Natural killer cell treated with Interleukin-12 subunit alpha and Interleukin-12 subunit beta and Interleukin-15 and Interleukin-18, amount 100 ng/mL, for 72 hours (primary cell): ENCODE data around the gene LPAR1. TPM values are rescaled to one million over a fixed set of nuclear protein-coding genes. Genes with fewer than 3 reads are reported as not detected.

Experiments used
- ATAC-seq, 2 donors: fragments of 150-1000 bp; cut with Tn5 transposase in 1 of 2; sonication (Bioruptor Pico), chemical (Tn5 transposase) in 1 of 2; 2 replicates each; pipeline ENCODE4 v1.10.0; 2021
- DNase-seq: peaks from one replicate; pipeline ENCODE4 v3.0.0; 2022; ENCODE audit warnings: low spot score
- H3K27ac Mint-ChIP-seq, 2 donors: 1 replicate in 1 of 2; 2 replicates in 1 of 2; pipeline ENCODE4 v1.8.0; 2022; ENCODE audit warnings: mixed read lengths in 2 of 2, mild to moderate bottlenecking in 1 of 2, moderate library complexity in 1 of 2
- H3K27me3 Mint-ChIP-seq, 2 donors: 1 replicate in 1 of 2; 2 replicates in 1 of 2; pipeline ENCODE4 v1.8.0; 2022; ENCODE audit warnings: mixed read lengths in 2 of 2
- H3K36me3 Mint-ChIP-seq: one replicate; pipeline ENCODE4 v1.8.0; 2022; ENCODE audit warnings: mixed read lengths
- H3K4me1 Mint-ChIP-seq, 2 donors: 1 replicate in 1 of 2; 2 replicates in 1 of 2; pipeline ENCODE4 v1.8.0; 2022; ENCODE audit warnings: low read depth in 2 of 2, mixed read lengths in 2 of 2, mild to moderate bottlenecking in 1 of 2
- H3K4me3 Mint-ChIP-seq: one replicate; pipeline ENCODE4 v1.8.0; 2022; ENCODE audit warnings: mixed read lengths
- H3K9me3 Mint-ChIP-seq: 2 replicates; pipeline ENCODE4 v1.8.0; 2022; ENCODE audit warnings: mixed read lengths
- total RNA-seq, 2 donors: library from RNA; stranded (reverse); gene quantifications; one replicate each; pipeline ENCODE4 v1.2.3, GENCODE V29; 2022

The LPAR1 gene, protein sequence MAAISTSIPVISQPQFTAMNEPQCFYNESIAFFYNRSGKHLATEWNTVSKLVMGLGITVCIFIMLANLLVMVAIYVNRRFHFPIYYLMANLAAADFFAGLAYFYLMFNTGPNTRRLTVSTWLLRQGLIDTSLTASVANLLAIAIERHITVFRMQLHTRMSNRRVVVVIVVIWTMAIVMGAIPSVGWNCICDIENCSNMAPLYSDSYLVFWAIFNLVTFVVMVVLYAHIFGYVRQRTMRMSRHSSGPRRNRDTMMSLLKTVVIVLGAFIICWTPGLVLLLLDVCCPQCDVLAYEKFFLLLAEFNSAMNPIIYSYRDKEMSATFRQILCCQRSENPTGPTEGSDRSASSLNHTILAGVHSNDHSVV
- total RNA-seq = under 1 TPM in 1 of 2 donors, not detected in 1; 0.21 TPM

DNA sequence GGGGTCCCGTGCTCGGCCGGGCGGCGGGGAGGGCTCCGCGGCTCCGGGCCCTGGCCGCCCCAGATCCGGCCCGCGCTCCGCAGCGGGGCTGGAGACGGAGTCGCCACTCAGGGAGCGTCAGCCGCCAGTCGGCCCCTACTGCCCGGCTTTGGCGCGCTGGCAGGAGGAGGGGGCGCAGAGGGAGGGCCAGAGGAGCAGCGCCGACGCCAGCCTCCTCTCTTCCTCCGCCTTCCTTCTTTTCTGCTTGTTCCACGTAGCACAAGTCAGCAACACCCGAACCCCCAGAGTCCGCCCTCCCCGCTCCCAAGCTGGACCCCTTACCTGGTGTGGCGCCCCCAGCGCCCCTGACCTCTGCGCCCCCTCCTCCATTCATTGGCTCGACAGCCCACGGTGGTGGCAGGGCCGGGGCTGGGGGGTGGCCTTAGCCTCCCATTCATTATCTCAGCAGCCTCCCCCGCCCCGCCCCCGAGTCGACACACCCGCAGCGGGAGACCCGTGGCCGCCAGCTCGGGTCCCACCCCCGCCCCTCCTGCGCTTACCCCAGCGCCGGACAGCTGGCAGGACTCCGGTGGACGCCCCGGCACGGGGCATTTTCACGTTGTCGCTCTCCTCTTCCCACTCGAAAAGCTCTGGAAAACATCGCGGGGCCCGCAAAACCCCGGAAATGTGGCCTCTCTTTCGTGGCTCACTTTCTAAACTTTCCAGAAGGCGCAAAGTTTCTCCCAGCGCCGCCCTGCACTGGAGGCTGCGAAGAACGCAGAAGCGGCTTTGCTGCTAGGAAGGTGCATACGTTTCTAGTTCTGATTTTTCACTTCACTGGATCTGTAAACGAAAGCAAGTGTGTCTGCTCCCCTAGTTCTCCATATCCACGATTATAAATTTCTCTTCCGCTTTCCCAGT lies at the start of gene LPAR1:
Gene LPAR1 (minus strand): TSS at position 140 of the 900 bp plus-strand sequence. CDS start 66,353 bp downstream, outside the sequence.
- no peaks in the 10 kb centered on the region for H3K9me3 Mint-ChIP-seq
- H3K4me3 Mint-ChIP-seq = peak within 1 kb of the TSS; percentile 58
- H3K4me1 Mint-ChIP-seq = peaks cover 0 to 12% of the 10 kb centered on the region in 2 donors
- H3K36me3 Mint-ChIP-seq = peaks cover 7% of the 10 kb centered on the region
- ATAC-seq (peak; percentile 24 to 59), DNase-seq (no peak)
- H3K27me3 Mint-ChIP-seq = peaks cover 34 to 54% of the 10 kb centered on the region in 2 donors
- H3K27ac Mint-ChIP-seq = peak within 1 kb of the TSS in 1 of 2 donors; percentile 27

- Mint-ChIP-seq H3K27me3 (no peaks in the 10 kb centered on the region), H3K27ac (no peak overlapping the region), H3K4me3 (no peak overlapping the region), H3K9me3 (peaks cover 2% of the 10 kb centered on the region), H3K4me1 (peaks cover 0 to 4% of the 10 kb centered on the region in 2 donors), H3K36me3 (no peaks in the 10 kb centered on the region)
- ATAC-seq (peak in 1 of 2 donors; percentile 75), DNase-seq (no peak)
Measured at GRCh38 chr9:111078391-111079038, 40.2 kb upstream of the LPAR1 start.

- no peak overlapping the region for H3K4me3 Mint-ChIP-seq
- DNase-seq = no peak
- no peaks in the 10 kb centered on the region for H3K36me3 Mint-ChIP-seq
Measured at GRCh38 chr9:111076519-111076918, 38.2 kb upstream of the LPAR1 start.

DNA sequence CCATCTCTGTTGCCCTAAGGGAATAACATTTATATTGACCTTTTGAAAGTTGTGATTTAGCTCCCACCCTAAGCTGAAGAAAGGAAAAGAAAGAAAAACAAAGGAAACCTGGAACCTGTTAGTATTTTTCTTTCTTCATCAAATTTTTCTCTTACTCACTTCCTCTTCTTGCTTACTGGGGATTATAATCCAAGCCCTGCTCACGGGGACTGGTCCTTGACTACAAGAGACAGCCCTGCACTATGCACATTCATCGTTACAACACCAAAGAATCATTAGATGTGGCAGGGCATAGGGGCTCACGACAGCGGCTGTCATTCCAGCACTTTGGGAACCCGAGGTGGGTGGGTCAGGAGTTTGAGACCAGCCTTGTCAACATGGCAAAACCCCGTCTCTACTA lies 37.8 kb upstream of the LPAR1 start:
- peaks cover 0 to 4% of the 10 kb centered on the region in 2 donors for H3K4me1 Mint-ChIP-seq
- no peak overlapping the region for H3K27ac Mint-ChIP-seq
- H3K36me3 Mint-ChIP-seq = no peaks in the 10 kb centered on the region
- ATAC-seq (no peak), DNase-seq (no peak)
- H3K27me3 Mint-ChIP-seq = no peaks in the 10 kb centered on the region
- no peak overlapping the region for H3K4me3 Mint-ChIP-seq
- peaks cover 2% of the 10 kb centered on the region for H3K9me3 Mint-ChIP-seq

More at GRCh38 chr9:111076519-111076918, 38.2 kb upstream of the LPAR1 start:
- no peak overlapping the region for H3K27ac Mint-ChIP-seq
- H3K4me1 Mint-ChIP-seq = peaks cover 0 to 4% of the 10 kb centered on the region in 2 donors
- ATAC-seq = no peak
- no peaks in the 10 kb centered on the region for H3K27me3 Mint-ChIP-seq
- H3K9me3 Mint-ChIP-seq = peaks cover 2% of the 10 kb centered on the region

GRCh38 chr9:111074395-111074794 lies 36.1 kb upstream of the LPAR1 start:
- ATAC-seq (peak in 1 of 2 donors; percentile 50), DNase-seq (no peak)
- H3K4me3 Mint-ChIP-seq = no peak overlapping the region
- H3K36me3 Mint-ChIP-seq = no peaks in the 10 kb centered on the region
- H3K4me1 Mint-ChIP-seq = peaks cover 0 to 4% of the 10 kb centered on the region in 2 donors
- no peaks in the 10 kb centered on the region for H3K9me3 Mint-ChIP-seq
- no peaks in the 10 kb centered on the region for H3K27me3 Mint-ChIP-seq
- no peak overlapping the region for H3K27ac Mint-ChIP-seq

DNA sequence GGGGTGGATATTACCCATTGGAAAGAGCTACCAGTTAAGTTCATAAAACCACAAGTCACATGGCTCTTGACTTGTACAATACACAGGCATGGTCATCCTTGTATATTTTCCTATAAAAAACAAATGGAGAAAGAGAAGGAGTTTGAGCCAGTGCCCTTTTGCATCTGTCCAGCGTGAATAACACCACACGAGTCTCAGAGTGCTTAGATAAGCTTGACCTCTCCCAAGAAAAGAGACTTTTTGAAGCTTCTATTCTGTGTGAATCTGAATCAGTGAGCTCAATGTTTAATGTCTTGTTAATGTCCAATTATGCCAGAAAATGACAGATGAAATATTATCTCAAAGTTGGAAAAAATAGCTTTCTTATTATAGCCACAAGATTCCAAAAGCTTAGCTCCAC lies 30.9 kb upstream of the LPAR1 start:
- H3K4me3 Mint-ChIP-seq = no peak overlapping the region
- no peaks in the 10 kb centered on the region for H3K36me3 Mint-ChIP-seq
- no peaks in the 10 kb centered on the region for H3K27me3 Mint-ChIP-seq
- DNase-seq (no peak), ATAC-seq (no peak)
- no peaks in the 10 kb centered on the region for H3K4me1 Mint-ChIP-seq
- no peaks in the 10 kb centered on the region for H3K9me3 Mint-ChIP-seq
- no peak overlapping the region for H3K27ac Mint-ChIP-seq

DNA sequence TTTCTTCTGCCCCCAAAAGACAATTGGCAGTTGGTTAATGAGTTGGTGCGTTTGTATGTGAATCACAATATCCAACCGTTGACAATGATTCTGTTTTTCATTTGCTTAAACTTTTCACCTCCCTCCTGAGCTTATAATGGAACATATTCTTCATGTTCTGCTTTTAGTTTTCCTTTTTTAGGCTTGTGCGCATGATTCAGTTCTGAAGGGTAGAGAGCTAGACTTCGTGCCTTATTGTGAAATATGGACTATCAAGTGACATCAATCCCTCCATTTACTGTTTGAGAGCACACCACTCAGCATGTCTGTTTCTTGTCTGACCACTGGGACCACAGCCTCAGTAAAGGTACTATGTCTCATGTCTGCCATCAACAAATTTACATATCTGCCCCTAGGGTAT lies 30.5 kb upstream of the LPAR1 start:
- no peak for ATAC-seq
- H3K4me1 Mint-ChIP-seq = no peaks in the 10 kb centered on the region
- no peaks in the 10 kb centered on the region for H3K36me3 Mint-ChIP-seq
- no peak overlapping the region for H3K4me3 Mint-ChIP-seq
- H3K27ac Mint-ChIP-seq = no peak overlapping the region
- no peak for DNase-seq
- no peaks in the 10 kb centered on the region for H3K27me3 Mint-ChIP-seq
- no peaks in the 10 kb centered on the region for H3K9me3 Mint-ChIP-seq

DNA sequence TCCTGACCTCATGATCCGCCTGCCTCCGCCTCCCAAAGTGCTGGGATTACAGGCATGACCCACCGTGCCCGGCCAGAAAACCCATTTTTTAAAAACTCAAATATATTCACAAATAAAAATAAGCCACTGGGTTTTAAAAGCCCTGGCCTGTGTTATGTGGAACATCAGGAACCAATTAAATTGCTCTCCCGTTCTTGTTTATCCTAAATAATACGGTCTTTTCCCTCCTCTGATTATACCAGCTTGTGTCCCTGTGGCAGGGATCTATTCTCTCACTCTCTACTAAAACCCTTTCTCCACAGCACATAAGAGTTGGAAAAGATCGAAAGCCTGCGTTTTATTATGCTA lies 30.1 kb upstream of the LPAR1 start:
- Mint-ChIP-seq H3K9me3 (no peaks in the 10 kb centered on the region), H3K27me3 (peaks cover under 1 to 3% of the 10 kb centered on the region in 2 donors), H3K4me3 (no peak overlapping the region), H3K4me1 (no peaks in the 10 kb centered on the region), H3K27ac (no peak overlapping the region), H3K36me3 (no peaks in the 10 kb centered on the region)
- no peak for ATAC-seq
- DNase-seq = no peak

GRCh38 chr9:111066468-111066867 lies 28.2 kb upstream of the LPAR1 start:
- peaks cover 4% of the 10 kb centered on the region for H3K9me3 Mint-ChIP-seq
- no peak overlapping the region for H3K4me3 Mint-ChIP-seq
- no peaks in the 10 kb centered on the region for H3K36me3 Mint-ChIP-seq
- DNase-seq (no peak), ATAC-seq (no peak)
- H3K27ac Mint-ChIP-seq = no peak overlapping the region
- no peaks in the 10 kb centered on the region for H3K4me1 Mint-ChIP-seq
- H3K27me3 Mint-ChIP-seq = peaks cover 4 to 7% of the 10 kb centered on the region in 2 donors

- no peak for DNase-seq
- Mint-ChIP-seq H3K4me3 (no peak overlapping the region), H3K4me1 (no peaks in the 10 kb centered on the region), H3K36me3 (no peaks in the 10 kb centered on the region), H3K27ac (no peak overlapping the region), H3K9me3 (peaks cover 4% of the 10 kb centered on the region), H3K27me3 (peaks cover 4 to 8% of the 10 kb centered on the region in 2 donors)
- ATAC-seq = no peak
Measured at GRCh38 chr9:111065414-111065813, 27.1 kb upstream of the LPAR1 start.

DNA sequence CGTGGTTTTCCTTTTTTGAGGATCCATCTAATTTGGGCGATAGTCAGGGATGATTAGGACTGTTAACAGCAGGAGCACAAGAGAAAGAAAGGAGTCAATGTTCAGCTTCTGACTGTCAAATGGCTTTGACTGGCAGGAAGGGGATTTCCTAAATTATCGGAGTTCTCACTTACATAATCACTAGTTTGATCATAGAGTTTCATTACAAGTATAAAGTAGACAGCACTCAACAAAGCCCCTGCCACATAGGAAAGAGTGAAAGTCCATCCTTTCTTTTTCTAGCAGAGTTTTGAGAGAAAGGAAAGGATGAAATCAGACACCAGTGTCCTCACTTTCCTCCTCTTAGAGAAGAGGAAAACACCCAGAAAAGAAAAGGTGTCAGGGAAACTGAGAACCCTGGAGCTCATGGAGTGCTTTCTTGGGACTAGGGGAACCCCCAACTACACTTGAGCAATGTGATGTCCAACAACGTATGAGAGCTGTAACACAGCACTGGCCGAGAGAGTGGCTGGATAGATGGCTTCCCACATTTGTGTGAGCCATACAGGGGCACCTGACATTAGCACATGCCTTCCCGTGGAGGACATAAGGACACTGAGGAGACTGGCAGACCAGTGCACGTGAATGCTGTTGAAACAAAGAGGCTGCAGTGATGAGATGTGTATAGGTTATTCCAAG lies 26.0 kb upstream of the LPAR1 start:
- no peak for DNase-seq
- Mint-ChIP-seq H3K27me3 (peaks cover 4 to 16% of the 10 kb centered on the region in 2 donors), H3K9me3 (peaks cover 7% of the 10 kb centered on the region), H3K36me3 (no peaks in the 10 kb centered on the region), H3K4me3 (no peak overlapping the region), H3K4me1 (no peaks in the 10 kb centered on the region), H3K27ac (no peak overlapping the region)
- peak in 1 of 2 donors; percentile 43 for ATAC-seq

GRCh38 chr9:111063332-111063731 lies 25.1 kb upstream of the LPAR1 start:
- Mint-ChIP-seq H3K4me3 (no peak overlapping the region), H3K27me3 (peaks cover 4 to 16% of the 10 kb centered on the region in 2 donors), H3K27ac (no peak overlapping the region), H3K9me3 (peaks cover 10% of the 10 kb centered on the region), H3K36me3 (no peaks in the 10 kb centered on the region), H3K4me1 (no peaks in the 10 kb centered on the region)
- DNase-seq (no peak), ATAC-seq (no peak)

DNA sequence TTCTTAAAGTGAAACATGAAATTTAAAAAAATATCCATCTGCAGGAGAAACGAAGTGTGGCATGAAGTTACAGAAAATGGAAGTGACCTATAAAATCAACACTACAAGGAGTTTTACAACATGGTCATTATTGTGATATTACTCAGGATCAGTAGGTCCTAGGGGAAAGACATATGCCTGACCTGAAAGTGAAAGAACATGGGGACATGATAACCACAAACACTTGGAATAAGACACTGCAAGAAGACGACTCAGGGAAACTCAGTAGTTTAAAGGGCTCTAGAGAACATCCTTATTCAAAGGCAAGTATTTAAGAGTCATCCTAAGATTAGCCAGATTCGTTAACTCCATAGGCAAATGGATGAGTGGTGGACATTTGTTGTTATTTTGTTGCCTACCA lies 19.9 kb upstream of the LPAR1 start:
- H3K27ac Mint-ChIP-seq = no peak overlapping the region

More for the DNA sequence above, 19.9 kb upstream of the LPAR1 start:
- no peak for ATAC-seq
- no peak overlapping the region for H3K4me3 Mint-ChIP-seq
- DNase-seq = no peak
- H3K36me3 Mint-ChIP-seq = no peaks in the 10 kb centered on the region
- peaks cover 2 to 11% of the 10 kb centered on the region in 2 donors for H3K27me3 Mint-ChIP-seq
- H3K9me3 Mint-ChIP-seq = peaks cover 8% of the 10 kb centered on the region
- no peaks in the 10 kb centered on the region for H3K4me1 Mint-ChIP-seq
